ENCODE measurements around the gene IQCN. TPM values are rescaled to one million over a fixed set of nuclear protein-coding genes. Genes with fewer than 3 reads are reported as not detected.
A peak's percentile ranks its signal among the peaks of the same experiment; 100 is the strongest.

The IQCN gene
- total RNA-seq, 1 donor from 2014 or later: 1.6 TPM

GRCh38 chr19:18223860-18224524 is 50.3 kb downstream of the IQCN start:
- Mint-ChIP-seq H3K27ac (ENCODE audit: unreplicated experiment) (no peak overlapping the region), H3K9me3 (ENCODE audit: low read depth) (no peaks in the 10 kb centered on the region), H3K4me1 (ENCODE audit: low read depth) (peaks cover 34% of the 10 kb centered on the region), H3K4me3 (ENCODE audit: unreplicated experiment) (peak overlapping the region; percentile 73), H3K36me3 (ENCODE audit: low read depth) (no peaks in the 10 kb centered on the region), H3K27me3 (ENCODE audit: low read depth) (peaks cover 8% of the 10 kb centered on the region)
- DNase-seq (ENCODE audit: low spot score): no peak
- no peak for TF ChIP-seq CTCF (IDR thresholded peaks at IDR 0.05)

DNA sequence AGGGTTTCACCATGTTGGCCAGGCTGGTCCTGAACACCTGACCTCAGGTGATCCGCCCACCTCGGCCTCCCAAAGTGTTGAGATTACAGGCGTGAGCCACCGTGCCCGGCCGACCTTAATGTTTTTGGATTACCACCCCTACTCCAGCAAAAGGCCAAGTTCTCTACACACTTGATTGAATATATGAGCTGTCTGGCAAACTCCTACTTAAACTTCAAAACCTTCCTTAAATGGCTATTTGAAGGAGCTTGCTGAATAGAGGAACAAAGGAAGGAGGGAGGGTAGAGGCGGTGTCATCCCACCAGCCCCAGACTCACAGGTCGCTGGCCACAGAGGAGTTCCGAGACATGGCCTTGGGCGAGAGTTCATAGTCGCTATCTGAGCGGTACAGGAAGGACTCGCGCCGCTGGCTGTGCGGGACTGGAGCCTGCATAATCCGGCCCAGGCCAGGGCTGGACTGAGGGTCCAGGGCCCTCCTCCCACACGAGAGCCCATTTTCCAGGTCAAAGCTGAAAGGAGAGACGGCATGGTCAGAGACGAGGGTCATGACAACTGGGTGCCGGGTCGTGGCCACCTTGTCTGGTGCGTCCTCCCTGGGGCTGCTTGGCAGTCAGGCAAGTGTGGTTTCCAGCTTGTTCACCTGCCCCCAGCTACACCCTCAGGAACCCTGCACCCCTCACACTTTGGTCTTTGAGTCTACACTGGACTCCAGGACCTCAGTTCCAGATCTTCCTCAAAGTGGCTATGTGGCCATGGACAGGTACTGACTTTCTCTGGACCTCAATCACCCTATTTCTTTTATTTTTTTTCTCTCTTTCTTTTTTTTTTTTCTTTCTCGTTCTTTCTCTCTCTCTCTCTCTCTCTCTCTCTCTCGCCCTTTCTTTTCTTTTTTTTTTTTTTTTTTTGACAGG is 52.2 kb downstream of the IQCN start:
- no peak for TF ChIP-seq CTCF (IDR thresholded peaks at IDR 0.05)
- H3K9me3 Mint-ChIP-seq (ENCODE audit: low read depth): no peaks in the 10 kb centered on the region
- no peak overlapping the region for H3K4me3 Mint-ChIP-seq (ENCODE audit: unreplicated experiment)
- peaks cover 28% of the 10 kb centered on the region for H3K4me1 Mint-ChIP-seq (ENCODE audit: low read depth)
- DNase-seq (ENCODE audit: low spot score): no peak
- H3K27ac Mint-ChIP-seq (ENCODE audit: unreplicated experiment): no peak overlapping the region
- peaks cover 8% of the 10 kb centered on the region for H3K27me3 Mint-ChIP-seq (ENCODE audit: low read depth)
- H3K36me3 Mint-ChIP-seq (ENCODE audit: low read depth): no peaks in the 10 kb centered on the region

DNA sequence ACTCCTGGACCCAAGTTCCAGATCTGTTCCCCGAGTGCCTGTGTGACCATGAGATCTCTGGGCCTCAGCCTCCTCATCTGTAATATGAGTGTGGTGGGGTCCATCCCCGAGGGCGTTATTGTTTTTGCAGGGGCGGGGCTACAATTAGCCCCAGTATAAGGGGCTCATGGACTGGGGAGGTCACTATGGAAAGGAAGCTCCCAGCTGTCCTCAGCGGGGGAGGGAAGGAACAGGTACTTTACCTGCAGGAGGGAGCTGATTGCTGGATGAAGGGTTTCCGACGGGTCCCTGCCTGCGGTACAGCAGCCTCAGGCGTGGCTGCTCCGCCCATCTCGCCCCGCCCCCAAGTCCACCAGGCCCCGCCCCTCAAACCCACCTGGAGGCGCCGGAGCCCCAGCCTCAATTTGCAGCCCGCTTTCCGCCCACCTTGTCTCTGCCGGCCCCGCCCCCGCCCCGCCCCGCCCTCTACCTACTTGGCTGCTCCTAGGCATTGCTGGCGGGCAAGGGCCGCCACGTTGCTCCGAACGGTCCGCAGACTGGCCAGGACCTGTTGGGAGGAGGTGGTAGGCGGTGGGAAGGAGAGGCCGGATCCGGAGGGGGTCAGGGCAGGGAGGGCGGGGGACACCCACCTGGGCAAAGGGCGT is 53.5 kb downstream of the IQCN start:
- Mint-ChIP-seq H3K4me3 (ENCODE audit: unreplicated experiment) (no peak overlapping the region), H3K9me3 (ENCODE audit: low read depth) (no peaks in the 10 kb centered on the region), H3K27ac (ENCODE audit: unreplicated experiment) (no peak overlapping the region), H3K4me1 (ENCODE audit: low read depth) (peaks cover 18% of the 10 kb centered on the region), H3K27me3 (ENCODE audit: low read depth) (peaks cover 8% of the 10 kb centered on the region), H3K36me3 (ENCODE audit: low read depth) (no peaks in the 10 kb centered on the region)
- DNase-seq (ENCODE audit: low spot score): no peak
- no peak for TF ChIP-seq CTCF (IDR thresholded peaks at IDR 0.05)

DNA sequence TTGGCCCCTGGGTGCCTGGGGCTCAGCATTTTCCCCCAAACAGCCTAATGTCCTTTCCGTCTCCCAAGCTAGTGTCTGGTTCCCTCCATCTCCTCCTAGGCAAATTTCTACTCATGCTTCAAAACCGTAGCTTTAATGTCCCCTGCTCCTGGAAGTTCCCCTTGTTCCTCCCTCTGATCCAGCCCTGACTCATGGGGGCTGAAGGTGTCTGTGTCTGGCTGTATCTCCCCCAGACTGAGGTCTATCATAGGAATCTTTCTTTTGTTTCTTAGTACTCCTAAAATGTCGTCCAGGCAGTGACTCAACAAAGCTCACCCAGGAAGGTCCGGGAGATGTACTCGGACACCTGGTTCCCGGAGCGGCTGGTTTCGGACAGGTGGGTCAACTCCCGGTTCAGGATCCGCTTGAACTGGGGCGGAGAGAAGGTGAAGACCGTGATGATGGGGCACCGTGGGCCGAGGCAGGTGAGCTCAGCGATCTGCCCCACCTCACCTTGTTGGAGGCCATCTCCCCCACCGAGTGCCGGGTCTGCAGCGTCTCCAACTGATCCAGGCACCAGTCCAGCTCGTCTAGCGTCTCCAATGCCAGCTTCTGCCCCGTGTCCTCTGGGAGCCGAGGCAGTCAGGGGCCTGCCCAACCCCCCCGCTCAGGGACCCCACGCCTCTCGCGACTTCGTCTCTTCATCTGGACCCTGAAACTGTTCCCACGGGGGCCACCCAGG is 54.2 kb downstream of the IQCN start:
- Mint-ChIP-seq H3K4me3 (ENCODE audit: unreplicated experiment) (no peak overlapping the region), H3K27me3 (ENCODE audit: low read depth) (peaks cover 8% of the 10 kb centered on the region), H3K9me3 (ENCODE audit: low read depth) (no peaks in the 10 kb centered on the region), H3K36me3 (ENCODE audit: low read depth) (no peaks in the 10 kb centered on the region), H3K27ac (ENCODE audit: unreplicated experiment) (no peak overlapping the region), H3K4me1 (ENCODE audit: low read depth) (peaks cover 14% of the 10 kb centered on the region)
- TF ChIP-seq CTCF (IDR thresholded peaks at IDR 0.05): no peak
- DNase-seq (ENCODE audit: low spot score): no peak

DNA sequence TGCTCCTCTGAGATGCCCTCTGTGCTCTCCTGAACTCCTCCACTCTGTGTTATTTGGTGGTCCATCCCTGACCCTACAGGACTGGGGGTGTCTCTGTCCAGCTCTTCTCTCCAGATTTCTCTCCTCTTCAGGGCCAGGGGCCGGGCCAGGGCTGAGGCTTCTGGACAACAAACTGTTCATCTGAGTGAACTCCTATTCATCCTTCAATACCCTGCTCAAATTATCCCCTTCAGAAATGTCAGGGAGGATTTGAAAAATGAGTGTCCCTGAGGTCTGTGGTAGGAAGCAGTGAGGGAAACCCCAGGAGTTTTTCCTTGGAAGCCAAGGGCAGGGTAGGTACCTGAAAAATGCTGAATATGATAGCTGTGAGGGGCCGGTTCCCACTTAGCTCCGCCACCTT is 55.7 kb downstream of the IQCN start:
- H3K4me1 Mint-ChIP-seq (ENCODE audit: low read depth): peaks cover 7% of the 10 kb centered on the region
- no peak for DNase-seq (ENCODE audit: low spot score)
- no peaks in the 10 kb centered on the region for H3K36me3 Mint-ChIP-seq (ENCODE audit: low read depth)
- peaks cover 8% of the 10 kb centered on the region for H3K27me3 Mint-ChIP-seq (ENCODE audit: low read depth)
- no peaks in the 10 kb centered on the region for H3K9me3 Mint-ChIP-seq (ENCODE audit: low read depth)
- TF ChIP-seq CTCF (IDR thresholded peaks at IDR 0.05): no peak
- H3K4me3 Mint-ChIP-seq (ENCODE audit: unreplicated experiment): no peak overlapping the region
- H3K27ac Mint-ChIP-seq (ENCODE audit: unreplicated experiment): no peak overlapping the region

All from chondrocyte (in vitro differentiated cells).